ENCODE data around the gene CD151.

The CD151 gene

DNA sequence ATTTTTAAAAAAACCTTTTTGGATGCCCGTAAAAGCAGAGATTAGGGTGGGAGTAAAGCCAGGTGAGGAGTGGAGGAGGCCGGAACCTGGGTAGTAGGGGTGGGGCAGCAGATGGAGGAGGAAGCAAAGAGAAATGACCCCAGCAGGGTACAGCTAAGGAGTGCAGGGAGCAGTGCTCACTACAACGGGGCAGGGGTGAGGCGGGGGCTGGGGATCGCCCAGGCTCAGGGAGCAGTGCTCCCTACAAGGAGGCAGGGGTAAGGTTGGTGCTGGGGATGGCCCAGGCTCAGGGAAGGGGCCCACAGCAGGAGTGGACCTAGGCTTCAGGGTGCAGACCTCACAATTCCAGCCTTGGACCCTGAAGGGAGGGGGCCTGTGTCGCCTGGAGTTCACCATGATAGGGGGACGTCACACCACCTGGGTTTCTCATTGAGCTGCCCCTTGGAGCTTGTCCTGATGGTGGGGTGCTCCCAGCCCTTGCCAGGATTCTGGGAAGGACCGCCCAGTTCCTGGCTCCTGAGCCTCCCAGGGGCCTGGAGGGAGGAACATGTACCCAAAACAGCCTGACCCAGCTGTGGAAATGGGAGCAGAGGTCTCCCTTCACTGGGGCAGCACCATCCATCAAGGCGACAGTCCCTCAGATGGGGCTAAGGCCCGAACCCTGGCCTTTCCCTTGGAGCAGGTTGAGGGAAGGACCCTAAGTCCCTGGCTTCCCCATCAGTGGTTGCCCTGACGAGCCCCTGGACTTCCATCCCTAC lies 16.9 kb upstream of the CD151 start:
- no peak overlapping the region for H3K4me3 ChIP-seq (ENCODE audit: low read depth, low read length, poor library complexity, severe bottlenecking)

DNA sequence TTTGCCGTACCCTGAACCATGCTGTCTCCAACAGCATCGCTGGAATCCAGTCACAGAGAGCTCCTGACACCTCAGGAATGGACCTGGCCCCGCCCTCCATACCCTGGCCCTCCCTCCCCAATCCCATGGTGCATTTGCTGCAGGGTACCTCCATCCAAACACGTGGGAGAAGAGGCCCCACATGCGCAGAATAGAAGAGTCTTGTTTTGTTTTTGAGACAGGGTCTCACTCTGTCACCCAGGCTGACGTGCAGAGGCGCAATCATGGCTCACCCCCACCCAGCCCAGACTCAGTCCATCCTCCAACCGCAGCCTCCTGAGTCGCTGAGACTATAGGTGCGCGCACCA lies 16.3 kb upstream of the CD151 start:
- Histone ChIP-seq H3K4me3 (ENCODE audit: low read depth, low read length, poor library complexity, severe bottlenecking) (no peak overlapping the region), H3F3A (ENCODE audit: insufficient read depth, low read length) (peaks cover 4% of the 10 kb centered on the region; the same call in 1 of the 2 replicates), H3K27me3 (ENCODE audit: insufficient read depth, low read length) (no peaks in the 10 kb centered on the region), H3K9me2 (ENCODE audit: low read depth, low read length) (no peaks in the 10 kb centered on the region), H3K4me1 (ENCODE audit: insufficient read depth, low read length, severe bottlenecking) (peaks cover 26% of the 10 kb centered on the region), H3K4me2 (ENCODE audit: low read length) (no peak overlapping the region), H3K9me3 (ENCODE audit: low read length) (no peaks in the 10 kb centered on the region), H3K36me3 (ENCODE audit: insufficient read depth, low read length) (peaks cover 43% of the 10 kb centered on the region), H4K20me1 (ENCODE audit: insufficient read depth, low read length) (no peaks in the 10 kb centered on the region), H3K9ac (ENCODE audit: low read length) (no peak overlapping the region), H2AFZ (ENCODE audit: low read length) (no peak overlapping the region), H3K27ac (ENCODE audit: low read depth, low read length, poor library complexity, severe bottlenecking) (no peak overlapping the region), H3K79me2 (ENCODE audit: insufficient read depth, low read length) (peaks cover under 1% of the 10 kb centered on the region; the same call in 1 of the 2 replicates)
- TF ChIP-seq EZH2 (IDR thresholded peaks at IDR 0.05; ENCODE audit: borderline replicate concordance, low read length) (no peak), CTCF (IDR thresholded peaks at IDR 0.05; ENCODE audit: low read length) (no peak)

More for the DNA sequence above, 16.9 kb upstream of the CD151 start:
- no peak overlapping the region for H2AFZ ChIP-seq (ENCODE audit: low read length)
- peaks cover 6% of the 10 kb centered on the region for H3K79me2 ChIP-seq (ENCODE audit: insufficient read depth, low read length)
- H3K9ac ChIP-seq (ENCODE audit: low read length): no peak overlapping the region
- peaks cover 4% of the 10 kb centered on the region; the same call in 1 of the 2 replicates for H3F3A ChIP-seq (ENCODE audit: insufficient read depth, low read length)
- H3K9me3 ChIP-seq (ENCODE audit: low read length): no peaks in the 10 kb centered on the region
- H3K4me1 ChIP-seq (ENCODE audit: insufficient read depth, low read length, severe bottlenecking): peaks cover 29% of the 10 kb centered on the region
- H3K27ac ChIP-seq (ENCODE audit: low read depth, low read length, poor library complexity, severe bottlenecking): no peak overlapping the region
- H3K4me2 ChIP-seq (ENCODE audit: low read length): no peak overlapping the region
- no peaks in the 10 kb centered on the region for H3K27me3 ChIP-seq (ENCODE audit: insufficient read depth, low read length)
- no peaks in the 10 kb centered on the region for H4K20me1 ChIP-seq (ENCODE audit: insufficient read depth, low read length)
- peaks cover 49% of the 10 kb centered on the region for H3K36me3 ChIP-seq (ENCODE audit: insufficient read depth, low read length)
- no peaks in the 10 kb centered on the region for H3K9me2 ChIP-seq (ENCODE audit: low read depth, low read length)
- TF ChIP-seq EZH2 (IDR thresholded peaks at IDR 0.05; ENCODE audit: borderline replicate concordance, low read length) (no peak), CTCF (IDR thresholded peaks at IDR 0.05; ENCODE audit: low read length) (no peak)

DNA sequence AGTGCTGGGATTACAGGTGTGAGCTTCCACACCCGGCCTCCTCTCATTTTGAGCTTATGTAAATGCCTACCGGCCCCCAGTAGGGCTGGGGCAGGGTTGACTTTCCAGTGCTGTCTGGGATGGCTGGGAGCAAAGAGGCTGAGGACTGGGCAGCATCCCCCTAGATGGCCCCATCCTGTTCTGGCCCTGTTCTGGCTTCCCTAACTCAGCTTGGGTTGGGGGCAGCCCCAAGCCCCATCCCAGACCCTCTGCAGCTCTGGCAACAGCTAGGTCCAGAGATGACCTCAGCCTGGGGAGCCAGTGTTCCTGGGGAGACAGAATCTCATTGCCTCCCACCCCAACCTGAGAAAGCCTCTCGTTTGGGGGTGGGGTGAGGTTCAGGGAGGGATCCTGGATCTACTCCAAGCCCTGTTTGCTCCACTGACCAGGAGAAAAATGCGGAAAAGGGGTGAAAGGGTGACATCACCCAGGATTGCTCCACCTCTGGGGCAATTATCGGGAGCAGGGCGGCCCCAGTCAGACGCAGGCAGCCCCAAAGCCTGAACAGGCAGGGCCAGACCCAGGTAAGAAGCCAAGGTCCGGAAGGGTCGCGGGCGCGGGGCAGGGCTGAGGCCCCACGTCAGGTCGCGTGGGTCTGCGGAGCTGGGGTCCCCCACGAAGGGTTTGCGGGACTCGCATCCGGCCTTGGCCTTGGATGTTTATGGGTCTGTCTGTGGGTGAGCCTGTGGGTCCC lies 14.2 kb upstream of the CD151 start, which contains the start of gene PNPLA2:
TSS of gene PNPLA2 (plus strand) at position 519 of the 733 bp plus-strand sequence. CDS start 805 bp downstream, outside the sequence.
- Histone ChIP-seq H3K9me2 (ENCODE audit: low read depth, low read length) (no peaks in the 10 kb centered on the region), H2AFZ (ENCODE audit: low read length) (no peak within 1 kb of the TSS), H3K4me3 (ENCODE audit: low read depth, low read length, poor library complexity, severe bottlenecking) (peak within 1 kb of the TSS; percentile 75), H3K9ac (ENCODE audit: low read length) (peak within 1 kb of the TSS; percentile 77), H3K36me3 (ENCODE audit: insufficient read depth, low read length) (peaks cover 22% of the 10 kb centered on the region), H3K9me3 (ENCODE audit: low read length) (no peaks in the 10 kb centered on the region), H3K4me2 (ENCODE audit: low read length) (peak within 1 kb of the TSS; percentile 85), H3K79me2 (ENCODE audit: insufficient read depth, low read length) (no peaks in the 10 kb centered on the region), H3K27me3 (ENCODE audit: insufficient read depth, low read length) (no peaks in the 10 kb centered on the region), H3K27ac (ENCODE audit: low read depth, low read length, poor library complexity, severe bottlenecking) (no peak within 1 kb of the TSS), H3F3A (ENCODE audit: insufficient read depth, low read length) (peaks cover 4% of the 10 kb centered on the region; the same call in 1 of the 2 replicates), H3K4me1 (ENCODE audit: insufficient read depth, low read length, severe bottlenecking) (peaks cover 15% of the 10 kb centered on the region), H4K20me1 (ENCODE audit: insufficient read depth, low read length) (no peaks in the 10 kb centered on the region)
- TF ChIP-seq EZH2 (IDR thresholded peaks at IDR 0.05; ENCODE audit: borderline replicate concordance, low read length): no peak
- no peak for TF ChIP-seq CTCF (IDR thresholded peaks at IDR 0.05; ENCODE audit: low read length)
